Fibroblast of the aortic adventitia (primary cell): ENCODE data around the gene NSL1. TPM values are rescaled to one million over a fixed set of nuclear protein-coding genes. Genes with fewer than 3 reads are reported as not detected.

Experiments used
- DNase-seq: peaks from one replicate; pipeline ENCODE4 v3.0.0-alpha.2; 2010; ENCODE audit warnings: low read depth
- H3K4me3 ChIP-seq: 2 replicates; pipeline ENCODE4 v1.5.1; 2011; ENCODE audit warnings: low read depth, mild to moderate bottlenecking, control low read depth, low read length, moderate library complexity
- total RNA-seq: library from RNA; depleted of rRNA; stranded (reverse); fragments of >200 nt; gene quantifications from 2 replicates; pipeline ENCODE4 v1.2.3, GENCODE V29; 2012; ENCODE audit warnings: low replicate concordance
- TF ChIP-seq, protein P1 (sequence below): IDR thresholded peaks from 2 replicates; pipeline ENCODE4 v1.5.1; 2011; ENCODE audit warnings: mild to moderate bottlenecking, low read length, control low read depth, inconsistent platforms; ENCODE audit not compliant: insufficient read depth

Gene NSL1
- total RNA-seq, 1 donor = 41.1 TPM

GRCh38 chr1:212687811-212688210, 103.8 kb downstream of the NSL1 start:
- TF ChIP-seq, protein P1, sequence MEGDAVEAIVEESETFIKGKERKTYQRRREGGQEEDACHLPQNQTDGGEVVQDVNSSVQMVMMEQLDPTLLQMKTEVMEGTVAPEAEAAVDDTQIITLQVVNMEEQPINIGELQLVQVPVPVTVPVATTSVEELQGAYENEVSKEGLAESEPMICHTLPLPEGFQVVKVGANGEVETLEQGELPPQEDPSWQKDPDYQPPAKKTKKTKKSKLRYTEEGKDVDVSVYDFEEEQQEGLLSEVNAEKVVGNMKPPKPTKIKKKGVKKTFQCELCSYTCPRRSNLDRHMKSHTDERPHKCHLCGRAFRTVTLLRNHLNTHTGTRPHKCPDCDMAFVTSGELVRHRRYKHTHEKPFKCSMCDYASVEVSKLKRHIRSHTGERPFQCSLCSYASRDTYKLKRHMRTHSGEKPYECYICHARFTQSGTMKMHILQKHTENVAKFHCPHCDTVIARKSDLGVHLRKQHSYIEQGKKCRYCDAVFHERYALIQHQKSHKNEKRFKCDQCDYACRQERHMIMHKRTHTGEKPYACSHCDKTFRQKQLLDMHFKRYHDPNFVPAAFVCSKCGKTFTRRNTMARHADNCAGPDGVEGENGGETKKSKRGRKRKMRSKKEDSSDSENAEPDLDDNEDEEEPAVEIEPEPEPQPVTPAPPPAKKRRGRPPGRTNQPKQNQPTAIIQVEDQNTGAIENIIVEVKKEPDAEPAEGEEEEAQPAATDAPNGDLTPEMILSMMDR = no peak
- H3K4me3 ChIP-seq = no peak overlapping the region
- no peak for DNase-seq

- no peak overlapping the region for H3K4me3 ChIP-seq
- no peak for DNase-seq
- TF ChIP-seq, protein P1 = no peak
Observed at GRCh38 chr1:212686591-212686990, 105.0 kb downstream of the NSL1 start.

GRCh38 chr1:212686069-212686468, 105.5 kb downstream of the NSL1 start:
- H3K4me3 ChIP-seq = no peak overlapping the region
- TF ChIP-seq, protein P1 = no peak
- DNase-seq = no peak

DNA sequence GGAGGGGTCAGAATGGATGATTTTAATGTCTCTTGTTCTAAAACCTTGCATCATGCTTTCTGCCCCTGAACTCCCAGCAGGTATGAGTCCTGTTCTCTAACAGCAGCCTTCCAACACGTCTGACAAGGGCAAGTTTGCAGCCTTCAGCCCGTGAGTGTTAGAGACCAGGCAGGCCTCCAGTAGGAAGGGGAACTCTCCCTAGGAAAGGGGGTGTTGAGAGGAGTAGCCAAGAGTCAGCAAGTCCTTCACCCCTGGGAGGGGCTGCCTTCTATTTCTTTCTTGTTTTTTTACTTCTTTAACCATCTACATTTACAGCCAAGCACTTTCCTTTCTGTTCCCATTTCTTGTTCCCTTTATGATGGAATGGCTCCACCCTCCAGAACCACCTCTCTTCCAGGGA, 106.1 kb downstream of the NSL1 start:
- TF ChIP-seq, protein P1 = no peak

DNA sequence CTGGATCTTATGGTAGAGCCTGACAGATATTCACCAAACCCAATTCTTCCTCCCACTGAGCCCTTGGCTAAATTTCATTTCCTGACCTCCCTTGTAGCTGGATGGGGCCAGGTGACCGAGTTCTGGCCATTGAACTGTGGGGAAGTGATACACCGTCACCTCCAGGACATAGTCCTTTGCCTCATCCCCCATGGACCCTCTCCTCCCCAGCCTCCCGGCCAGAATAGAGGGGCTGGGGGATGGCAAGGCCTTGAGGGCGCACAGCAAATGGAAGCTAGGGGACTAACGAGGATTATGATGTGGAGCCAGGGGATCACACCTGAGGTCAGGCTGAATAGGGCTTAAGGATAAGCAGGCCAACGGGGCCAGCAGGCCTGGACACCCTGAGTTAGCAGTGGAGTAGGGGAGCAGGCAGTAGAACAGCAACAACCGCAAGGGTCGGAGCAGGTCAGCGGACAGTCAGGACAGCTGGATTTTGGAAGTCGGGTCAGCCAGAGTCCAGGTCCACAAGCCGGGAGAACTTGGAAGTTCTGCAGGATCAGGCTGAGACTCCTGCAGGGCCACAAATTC, 107.0 kb downstream of the NSL1 start:
- TF ChIP-seq, protein P1 = no peak
- DNase-seq = no peak
- no peak overlapping the region for H3K4me3 ChIP-seq

More for the DNA sequence above, 106.1 kb downstream of the NSL1 start:
- H3K4me3 ChIP-seq = no peak overlapping the region
- DNase-seq = no peak

GRCh38 chr1:212684076-212684475, 107.5 kb downstream of the NSL1 start:
- no peak for DNase-seq
- TF ChIP-seq, protein P1 = no peak
- H3K4me3 ChIP-seq = no peak overlapping the region

DNA sequence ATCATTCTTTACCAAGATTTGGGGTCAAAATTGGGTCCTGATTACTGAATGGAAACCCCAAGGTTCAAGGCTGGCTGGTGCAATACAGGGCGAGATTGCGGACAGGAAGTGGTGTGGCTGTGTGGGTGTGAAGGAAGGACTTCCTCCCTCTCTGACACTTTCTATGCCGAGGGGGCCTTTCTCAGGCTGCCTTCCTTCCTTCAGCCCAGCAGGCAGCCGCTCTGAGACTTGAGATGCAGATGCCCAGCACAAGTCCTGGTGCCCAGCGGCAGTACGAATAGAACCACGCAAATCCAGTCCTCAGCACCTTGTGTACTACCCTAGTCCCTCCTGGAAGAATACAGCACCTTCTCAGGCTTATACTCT, 108.2 kb downstream of the NSL1 start:
- no peak for DNase-seq
- TF ChIP-seq, protein P1 = no peak
- H3K4me3 ChIP-seq = no peak overlapping the region
